ENCODE data around the gene HAL.

GRCh38 chr12:95962222-95962621 is 33.9 kb downstream of the HAL start:
- TF ChIP-seq CTCF (IDR thresholded peaks at IDR 0.05) = no peak
- TF ChIP-seq POLR2A (IDR thresholded peaks at IDR 0.05) = no peak
- TF ChIP-seq POLR2AphosphoS5 (IDR thresholded peaks at IDR 0.05) = no peak

Data from gastroesophageal sphincter (tissue), 3 donors.